HG03159 (cell line): ENCODE data around the gene FAM124A.

Source experiments
- ATAC-seq: cut with Tn5 transposase; IDR thresholded peaks from one replicate; pipeline ENCODE4 v1.9.1; 2021; ENCODE audit warnings: mild to moderate bottlenecking, moderate library complexity; ENCODE audit not compliant: unreplicated experiment

The FAM124A gene

DNA sequence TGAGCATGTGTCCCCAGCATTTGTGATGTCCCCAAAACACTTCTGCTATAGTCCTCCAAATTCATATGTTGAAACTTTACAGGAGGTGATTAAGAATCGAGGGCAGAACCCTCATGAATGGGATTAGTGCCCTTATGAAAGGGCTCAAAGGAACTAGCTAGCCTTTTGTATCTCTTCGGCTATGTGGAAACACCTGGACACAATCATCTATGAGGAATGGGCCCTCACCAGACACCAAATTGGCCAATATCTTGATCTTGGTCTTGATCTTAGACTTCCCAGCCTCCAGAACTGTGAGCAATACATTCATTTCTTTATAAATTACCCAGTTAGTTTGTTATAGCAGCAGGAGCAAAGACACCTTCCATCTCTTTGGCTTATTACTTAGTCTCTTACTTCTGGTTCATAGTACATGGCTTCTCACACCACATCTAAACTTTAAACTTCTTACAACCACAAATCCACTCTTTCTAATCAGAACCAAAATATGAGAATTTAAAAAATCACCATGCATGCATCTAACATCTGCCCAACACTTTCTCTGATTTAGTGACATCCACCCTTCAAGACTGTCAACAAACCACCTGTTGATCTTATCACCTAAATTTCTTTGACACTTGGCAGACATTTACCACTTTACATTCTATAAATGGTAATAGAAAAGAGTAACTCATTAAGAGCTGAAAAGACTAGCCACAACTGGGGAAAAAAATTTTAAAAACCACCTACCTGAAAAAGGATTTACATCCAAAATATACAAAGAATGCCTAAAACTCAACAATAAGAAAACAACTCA is 110.6 kb downstream of the FAM124A start:
- no peak for ATAC-seq

DNA sequence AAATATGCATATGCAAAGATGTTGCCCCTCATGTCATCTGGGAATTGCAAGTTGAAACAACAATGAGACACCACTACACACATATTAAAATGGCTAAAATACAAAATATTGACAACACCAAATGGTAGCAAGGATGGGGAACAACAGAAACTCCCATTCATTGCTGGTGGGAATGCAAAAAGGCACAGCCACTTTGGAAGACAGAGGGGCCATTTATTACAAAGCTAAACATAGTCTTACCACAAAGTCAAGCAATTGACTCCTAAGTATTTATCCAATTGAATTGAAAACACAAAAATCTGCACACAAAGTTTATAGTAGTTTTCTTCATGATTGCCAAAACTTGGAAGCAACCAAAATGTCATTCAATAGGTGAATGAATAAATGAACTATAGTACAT is 111.2 kb downstream of the FAM124A start:
- ATAC-seq, result no peak

GRCh38 chr13:51333826-51334225 is 111.6 kb downstream of the FAM124A start:
- ATAC-seq, result no peak
